NCI-H2029 (cell line): ENCODE results near the gene EXOC3.
A peak's percentile ranks its signal among the peaks of the same experiment; 100 is the strongest.

Source experiments
- DNase-seq: peaks from one replicate; lab custom pipeline; 2025; lab: John Stamatoyannopoulos, UW

EXOC3 gene

GRCh38 chr5:457195-457961 lies 14.4 kb downstream of the EXOC3 start:
- DNase-seq: no peak

DNA sequence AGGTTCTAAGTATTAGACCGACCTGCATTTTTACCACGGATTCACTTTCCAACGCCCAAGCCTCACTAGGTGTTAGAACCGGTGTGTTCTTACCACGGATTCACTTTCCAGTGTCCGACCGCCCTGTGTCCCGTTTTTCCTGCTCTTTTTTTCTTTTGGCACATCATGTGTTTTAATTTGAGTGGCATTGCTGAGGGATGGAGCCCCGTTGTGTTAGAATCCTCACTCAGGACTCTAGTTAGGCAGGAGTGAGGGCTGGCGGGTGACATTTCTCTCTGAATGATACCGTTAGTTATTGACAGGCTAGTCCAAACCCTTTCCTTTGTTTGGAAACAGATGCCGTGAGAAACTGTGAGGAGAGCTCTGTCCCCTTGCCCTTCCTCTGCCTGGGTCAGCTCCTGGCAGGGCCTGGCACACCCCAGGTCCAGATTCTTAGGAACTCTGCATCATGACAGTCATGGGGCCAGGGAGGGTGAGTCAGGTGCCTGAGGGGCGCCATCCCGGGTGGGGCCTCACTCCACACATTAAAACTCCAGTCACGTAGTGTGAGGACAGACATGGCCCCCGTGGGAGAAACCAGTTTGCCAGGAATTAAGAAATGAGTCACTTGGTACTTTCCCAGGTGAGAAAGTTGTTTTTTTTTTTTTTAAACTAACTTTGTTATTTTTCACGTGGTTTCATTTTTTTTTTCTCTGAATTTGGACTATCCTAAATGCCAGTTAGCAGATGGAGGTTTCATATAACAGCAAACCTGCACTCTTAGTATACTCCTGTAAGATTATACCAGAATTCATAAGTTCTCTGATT lies 15.8 kb downstream of the EXOC3 start:
- DNase-seq: no peak

DNA sequence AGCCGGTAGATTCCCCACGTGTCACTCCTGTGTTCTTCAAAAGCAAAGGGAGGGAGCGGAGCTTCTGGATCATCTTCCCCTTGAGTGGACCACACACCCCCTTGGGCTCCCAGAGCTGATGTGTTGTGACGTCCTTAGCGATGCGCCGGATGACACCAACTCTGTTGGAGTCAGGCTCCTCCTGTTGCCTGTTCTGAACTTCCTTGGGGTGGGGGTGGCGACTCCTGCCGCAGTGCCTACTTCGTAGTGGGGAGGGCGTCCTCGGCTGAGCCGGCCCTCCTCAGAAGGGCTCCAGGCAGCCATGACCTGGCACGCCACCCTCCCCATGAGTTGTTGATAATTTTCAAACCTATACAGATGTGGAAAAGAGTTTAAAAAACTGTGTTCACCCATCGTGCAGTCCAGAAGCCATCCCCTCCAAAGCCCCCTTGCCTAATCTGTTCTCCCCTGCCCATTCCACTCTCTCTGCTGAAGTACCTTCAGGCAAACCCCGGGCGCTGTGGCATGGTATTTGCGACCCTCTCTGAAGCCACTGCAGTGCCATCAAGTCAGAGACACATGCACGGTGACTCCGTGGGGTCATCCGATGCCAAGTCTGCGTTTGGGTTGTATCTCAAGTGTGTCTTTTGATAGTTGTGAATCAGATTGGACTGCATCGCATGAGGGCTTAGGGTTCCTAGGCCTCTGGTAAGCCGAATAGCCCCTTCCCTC lies 16.7 kb downstream of the EXOC3 start:
- DNase-seq: no peak

DNA sequence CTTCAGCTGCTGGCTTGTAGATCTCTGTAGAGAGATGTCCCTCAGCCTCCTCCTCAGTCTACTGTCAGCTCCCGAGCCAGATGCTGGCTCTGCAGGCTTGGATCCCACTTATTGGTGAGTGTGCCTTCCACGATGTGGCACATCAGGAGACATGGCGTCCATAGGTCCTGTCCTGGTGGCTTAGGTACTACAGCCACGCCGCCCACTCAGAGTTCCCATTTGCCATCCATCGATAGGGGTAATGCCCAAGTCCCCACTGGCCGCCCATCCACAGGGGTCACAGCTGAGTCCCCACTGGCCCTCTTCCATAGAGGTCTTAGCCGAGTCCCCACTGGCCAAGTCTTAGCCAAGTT lies 17.3 kb downstream of the EXOC3 start:
- DNase-seq: no peak

DNA sequence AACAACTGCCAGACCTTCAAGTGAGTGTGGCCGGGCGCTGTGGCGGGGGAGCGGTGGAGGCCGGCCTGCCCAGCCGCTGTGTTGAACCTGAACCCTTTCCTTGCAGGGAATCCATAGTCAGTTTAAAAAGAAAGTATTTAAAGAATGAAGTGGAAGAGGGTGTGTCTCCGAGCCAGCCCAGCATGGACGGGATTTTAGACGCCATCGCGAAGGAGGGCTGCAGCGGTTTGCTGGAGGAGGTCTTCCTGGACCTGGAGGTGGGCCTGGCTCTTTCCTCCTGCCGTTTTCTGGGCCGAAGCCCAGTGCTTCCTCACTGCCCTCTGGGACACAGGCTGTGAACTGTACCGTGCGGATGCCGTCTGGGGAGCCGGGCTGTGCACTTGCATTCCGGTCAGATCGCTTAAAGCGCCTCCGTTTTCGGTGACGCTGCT lies 19.1 kb downstream of the EXOC3 start:
- no peak for DNase-seq

- DNase-seq: no peak
Observed at GRCh38 chr5:463301-463700, 20.3 kb downstream of the EXOC3 start.

DNA sequence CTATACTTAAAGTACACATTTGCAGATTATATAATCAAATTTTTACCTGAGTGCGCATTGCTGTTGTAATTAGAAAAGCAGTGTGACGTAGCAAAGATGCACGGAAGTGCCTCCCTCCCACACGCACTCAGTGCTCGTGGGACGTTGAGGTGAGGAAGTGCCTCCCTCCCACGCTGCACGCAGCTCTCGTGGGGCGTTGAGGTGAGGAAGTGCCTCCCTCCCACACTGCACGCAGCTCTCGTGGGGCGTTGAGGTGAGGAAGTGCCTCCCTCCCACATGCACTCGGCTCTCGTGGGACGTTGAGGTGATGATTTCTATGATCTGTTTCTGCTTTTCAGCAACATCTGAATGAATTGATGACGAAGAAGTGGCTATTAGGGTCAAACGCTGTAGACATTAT lies 21.0 kb downstream of the EXOC3 start:
- DNase-seq: no peak

- DNase-seq: no peak
Observed at GRCh38 chr5:464446-464842, 21.5 kb downstream of the EXOC3 start.

GRCh38 chr5:464843-465590 lies 22.0 kb downstream of the EXOC3 start:
- no peak for DNase-seq

- DNase-seq: no peak
Observed at GRCh38 chr5:465591-466403, 22.8 kb downstream of the EXOC3 start.

DNA sequence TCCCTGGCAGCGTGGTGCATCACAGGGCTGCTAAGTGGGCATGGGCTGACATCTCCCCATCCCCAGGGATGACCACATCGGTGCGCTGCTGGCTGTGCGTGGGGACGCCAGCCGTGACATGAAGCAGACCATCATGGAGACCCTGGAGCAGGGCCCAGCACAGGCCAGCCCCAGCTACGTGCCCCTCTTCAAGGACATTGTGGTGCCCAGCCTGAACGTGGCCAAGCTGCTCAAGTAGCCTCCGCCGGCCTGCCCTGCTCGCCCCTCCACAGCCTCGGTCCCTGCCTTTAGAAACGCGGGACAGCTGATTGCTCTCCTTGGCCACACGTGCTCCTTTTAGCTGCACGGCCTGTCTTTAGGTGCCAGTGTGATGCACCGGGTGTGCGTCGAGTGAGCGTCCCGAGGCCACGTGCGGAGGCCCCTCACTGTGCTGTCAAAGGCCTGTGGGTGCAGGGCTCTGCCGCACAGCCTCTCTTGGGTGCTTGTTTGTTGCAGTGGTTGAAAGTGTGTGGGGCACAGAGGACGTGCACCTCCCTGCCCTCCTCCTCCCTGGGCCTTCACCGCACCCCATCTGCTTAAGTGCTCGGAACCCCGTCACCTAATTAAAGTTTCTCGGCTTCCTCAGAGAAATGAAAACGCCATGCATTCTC lies 23.8 kb downstream of the EXOC3 start:
- no peak for DNase-seq

DNA sequence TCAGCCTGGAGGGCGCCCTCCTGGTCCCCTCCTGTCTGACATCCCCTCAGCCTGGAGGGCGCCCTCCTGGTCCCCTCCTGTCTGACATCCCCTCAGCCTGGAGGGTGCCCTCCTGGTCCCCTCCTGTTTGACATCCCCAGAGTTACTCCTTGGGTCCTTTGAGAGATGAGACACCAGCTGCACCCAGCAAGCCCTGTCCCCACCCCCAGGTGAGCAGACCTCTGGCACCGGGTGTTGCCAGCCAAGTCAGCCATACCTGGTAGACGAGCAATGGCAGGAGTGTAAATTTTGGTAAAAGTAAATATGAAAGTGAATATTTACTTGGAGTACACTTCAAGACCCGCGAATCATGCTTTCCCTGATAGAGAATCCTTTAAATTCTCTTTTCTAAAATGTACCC lies 25.4 kb downstream of the EXOC3 start:
- DNase-seq: no peak

DNA sequence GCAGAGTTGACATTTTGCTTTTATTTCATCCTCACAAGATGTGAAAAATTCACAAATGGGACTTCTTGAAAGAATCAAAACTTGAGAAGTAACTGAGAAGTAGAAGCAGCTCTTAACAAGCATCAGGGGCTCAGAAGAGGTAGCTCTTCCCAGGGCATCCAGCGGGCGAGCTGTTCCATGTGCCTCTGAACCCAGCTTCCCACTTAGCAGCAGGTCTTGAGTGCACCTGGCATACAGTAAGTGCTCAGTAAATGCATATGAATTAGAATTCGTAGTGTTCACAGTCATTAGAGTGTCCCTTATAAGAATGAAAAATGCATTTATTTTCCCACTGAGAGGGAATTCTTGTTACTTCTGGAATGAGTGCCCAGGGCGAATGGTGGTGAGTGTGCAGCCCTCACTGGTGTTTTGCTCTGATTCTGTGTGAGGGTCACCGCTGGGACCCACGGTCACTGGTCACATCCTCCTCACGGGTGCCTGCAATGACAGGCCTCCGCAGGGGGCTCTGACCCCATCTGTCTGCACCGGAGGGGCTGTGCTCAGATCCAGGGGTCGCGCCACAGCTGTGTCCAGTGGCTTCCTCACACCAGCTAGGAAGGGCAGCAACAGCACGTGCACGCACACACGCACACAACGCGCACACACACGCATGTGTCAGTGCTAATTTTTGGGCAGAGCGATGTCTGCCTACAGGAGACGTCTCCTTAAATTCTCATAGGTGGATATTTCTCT lies 26.9 kb downstream of the EXOC3 start:
- DNase-seq: no peak

GRCh38 chr5:470961-471749 lies 28.2 kb downstream of the EXOC3 start:
- no peak for DNase-seq

DNA sequence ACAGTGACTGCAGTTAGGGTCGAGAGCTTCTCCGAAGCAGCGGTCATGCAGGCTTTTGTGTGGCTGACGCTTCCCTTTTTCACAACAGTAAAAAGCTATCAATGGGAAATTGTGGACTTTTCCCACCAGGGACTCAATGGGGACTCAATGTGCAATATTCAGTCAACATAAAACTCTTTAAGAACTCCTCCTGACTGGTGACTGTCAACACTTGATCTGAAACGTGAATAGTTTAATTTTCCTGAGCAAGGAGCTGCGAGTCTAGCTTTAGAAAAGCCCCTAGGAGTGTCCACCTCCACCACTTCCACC lies 28.7 kb downstream of the EXOC3 start:
- DNase-seq: no peak

DNA sequence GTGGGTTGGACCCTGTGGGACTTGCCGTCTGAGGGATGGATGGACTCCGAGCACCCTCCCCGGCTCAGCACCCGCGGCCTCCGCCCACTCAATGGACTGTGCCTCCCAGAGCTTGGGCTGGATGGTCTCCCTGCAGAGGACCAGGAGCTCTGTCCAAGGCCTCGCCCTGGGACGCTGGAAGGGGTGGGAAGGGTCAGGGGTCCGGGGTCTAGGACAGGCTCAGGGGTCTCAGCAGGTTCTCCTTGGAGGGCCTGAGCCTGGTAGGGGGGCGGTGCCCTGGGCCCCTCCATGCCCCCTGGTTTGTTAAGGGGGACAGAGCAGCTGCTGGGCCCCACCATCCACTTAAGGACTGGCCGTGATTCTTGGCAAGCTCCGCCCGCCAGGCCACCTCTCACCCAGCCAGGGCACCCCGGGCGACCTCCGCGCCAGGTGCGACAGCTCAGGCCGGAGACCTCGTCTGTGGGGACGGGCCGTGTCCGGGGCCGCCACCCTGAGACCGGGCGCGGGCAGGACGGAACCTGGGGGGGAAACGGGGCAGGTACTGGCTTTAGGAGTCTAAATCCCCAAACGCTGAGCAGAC lies 29.2 kb downstream of the EXOC3 start:
- no peak for DNase-seq

DNA sequence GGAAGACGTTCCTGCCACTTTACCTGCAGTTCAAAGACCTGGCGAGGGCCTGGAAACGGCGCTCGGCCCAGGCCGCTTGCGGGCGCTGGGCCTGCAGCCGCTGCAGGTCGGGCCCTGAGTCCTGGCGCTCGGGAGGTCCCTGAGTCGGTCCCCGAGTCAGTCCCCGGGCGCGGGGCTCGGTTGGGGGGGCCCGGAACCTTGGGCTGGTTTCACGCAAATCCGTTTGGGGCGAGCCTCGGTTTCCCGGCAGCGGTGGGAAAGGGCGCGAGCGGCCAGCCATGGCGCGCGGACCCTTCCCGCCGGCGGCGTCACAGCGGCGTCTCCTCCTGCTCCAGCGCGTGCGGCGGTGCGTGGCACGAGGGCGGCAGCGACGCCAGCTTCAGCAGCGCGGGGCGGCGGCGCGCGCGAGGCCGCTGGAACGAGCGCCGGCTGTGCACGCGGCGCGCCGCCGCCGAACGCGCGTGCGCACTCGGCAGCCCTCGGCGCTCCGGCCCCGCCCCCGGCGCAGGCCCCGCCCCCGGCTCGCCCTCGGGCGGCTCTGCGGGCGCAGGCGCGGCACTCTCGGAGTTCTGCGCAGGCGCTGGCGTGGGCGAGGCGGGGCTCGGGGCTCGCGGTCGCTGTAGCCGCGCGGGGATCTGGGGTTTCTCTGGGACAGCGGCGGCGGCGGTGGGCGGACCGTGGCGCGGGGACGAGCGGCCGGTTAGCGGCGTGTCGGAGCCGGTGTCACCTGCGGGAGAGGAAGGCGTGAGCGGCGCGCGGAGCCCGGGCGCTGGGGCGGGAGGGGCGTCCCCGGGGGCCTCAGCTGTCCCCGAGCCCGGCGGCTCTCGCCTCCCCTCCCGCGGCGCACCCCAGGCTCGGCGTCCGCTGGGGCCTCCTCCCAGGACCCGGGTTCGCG lies 29.9 kb downstream of the EXOC3 start:
- peak; percentile 87 for DNase-seq

DNA sequence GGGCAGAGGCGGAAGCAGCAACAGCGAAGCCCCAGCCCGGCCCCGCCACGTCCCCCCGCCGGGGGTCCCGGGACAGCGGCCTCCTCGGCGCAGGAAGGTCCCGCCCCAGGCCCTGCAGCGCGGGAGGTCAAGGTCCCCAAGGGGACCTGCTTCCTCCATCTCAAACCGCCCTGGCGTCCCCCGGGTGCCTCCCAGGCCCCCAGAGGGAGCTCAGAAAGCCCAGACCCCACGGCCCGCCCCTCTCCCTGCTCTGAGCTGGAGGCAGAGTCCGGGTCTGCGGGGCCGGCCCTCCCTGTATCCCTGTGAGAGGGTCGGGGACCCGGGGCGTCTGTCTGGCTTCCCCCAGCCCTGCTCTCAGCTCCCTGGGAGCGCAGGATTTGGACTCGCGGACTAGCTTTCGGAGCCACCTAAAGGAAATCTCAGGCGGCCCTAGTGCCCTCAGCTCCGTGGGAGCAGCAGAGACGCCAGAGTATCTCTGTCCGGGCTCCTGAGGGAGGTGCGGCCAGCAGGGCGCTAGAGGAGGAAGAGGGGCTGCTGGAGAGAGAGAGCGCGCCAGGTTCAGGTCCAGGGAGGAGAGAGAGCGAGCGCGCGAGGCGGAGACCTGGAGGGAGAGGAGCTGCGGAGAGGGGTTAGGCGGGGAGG lies 30.7 kb downstream of the EXOC3 start:
- DNase-seq: no peak
